Right ventricle myocardium superior (tissue), 1 donor: ENCODE results near the gene EFNA5. TPM values are rescaled to one million over a fixed set of nuclear protein-coding genes. Genes with fewer than 3 reads are reported as not detected.
"Not testable (repeated sequence)": the region's sequence is repeated elsewhere in the genome, so short reads cannot be mapped to it uniquely, and the experiment has no call there.

ENCODE experiments used
- ATAC-seq: fragments of 200-7000 bp; cut with Tn5 transposase; one replicate; pipeline ENCODE4 v1.9.1; 2020; ENCODE audit warnings: mild to moderate bottlenecking; ENCODE audit not compliant: poor library complexity
- DNase-seq: peaks from one replicate; pipeline ENCODE4 v3.0.0-alpha.2; 2020
- intact Hi-C: fragments of 100-400 bp; cut with DNase I; formaldehyde crosslinking; loops from one replicate; pipeline ENCODE4 v1.11.2; 2022
- total RNA-seq: library from RNA; stranded (reverse); fragmentation: NEBNext Ultra II Directional; extraction: Animal tissue kit (Norgen Biotek cat#: 25700); gene quantifications from one replicate; pipeline ENCODE4 v1.2.1, GENCODE V29; 2021
- donor health status: DM: no; HTN: yes; CAD: no; lungs with severe emphysema.

Gene EFNA5
- total RNA-seq, 1 donor from 2014 or later, result 25.7 TPM

GRCh38 chr5:107359916-107360234, 310.9 kb downstream of the EFNA5 start:
- intact Hi-C loops, result no loop called here
- ATAC-seq (no peak), DNase-seq (no peak)

DNA sequence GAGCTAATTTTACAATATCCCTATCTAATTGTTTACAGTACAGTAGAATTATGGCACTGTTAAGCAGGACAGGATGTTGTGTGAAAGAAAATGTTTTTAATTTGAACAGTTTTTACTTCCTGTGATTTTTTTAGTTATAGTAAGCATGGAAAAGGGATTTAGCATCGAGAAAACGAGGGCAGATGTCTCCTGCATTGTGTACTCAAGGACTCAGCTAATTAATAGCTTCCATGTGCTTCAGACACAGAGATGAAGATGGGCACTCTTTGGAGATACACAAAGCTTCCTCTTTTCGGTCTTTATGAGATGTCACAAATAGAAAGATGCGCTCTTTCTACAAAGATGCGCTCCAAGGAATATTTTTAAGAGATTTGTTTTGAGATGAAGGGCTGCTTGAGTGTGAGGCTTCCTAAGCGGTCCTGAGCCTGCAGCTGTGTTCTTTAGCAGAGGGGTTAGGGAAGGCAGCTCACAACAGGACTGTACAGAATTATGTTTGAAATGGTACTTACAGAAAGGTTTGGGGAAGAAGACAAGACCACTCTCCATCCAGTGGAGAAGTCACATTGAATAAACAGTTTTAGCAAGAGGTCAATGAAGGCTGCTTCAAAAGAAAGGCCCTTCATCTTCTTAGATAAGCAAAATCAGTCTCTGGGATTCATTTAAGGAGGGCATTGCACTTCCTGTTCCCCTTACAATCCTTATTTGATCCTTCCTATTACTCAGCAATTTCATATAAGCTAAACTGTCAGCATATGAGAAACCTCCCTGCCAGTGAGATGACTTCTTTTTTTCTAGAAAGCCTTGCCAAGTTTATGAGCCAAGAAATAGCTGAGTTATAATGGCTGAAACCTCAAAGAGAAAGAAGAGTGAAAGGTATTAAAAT, 311.5 kb downstream of the EFNA5 start:
- intact Hi-C loops, result no loop called here
- no peak for ATAC-seq
- DNase-seq, result no peak

DNA sequence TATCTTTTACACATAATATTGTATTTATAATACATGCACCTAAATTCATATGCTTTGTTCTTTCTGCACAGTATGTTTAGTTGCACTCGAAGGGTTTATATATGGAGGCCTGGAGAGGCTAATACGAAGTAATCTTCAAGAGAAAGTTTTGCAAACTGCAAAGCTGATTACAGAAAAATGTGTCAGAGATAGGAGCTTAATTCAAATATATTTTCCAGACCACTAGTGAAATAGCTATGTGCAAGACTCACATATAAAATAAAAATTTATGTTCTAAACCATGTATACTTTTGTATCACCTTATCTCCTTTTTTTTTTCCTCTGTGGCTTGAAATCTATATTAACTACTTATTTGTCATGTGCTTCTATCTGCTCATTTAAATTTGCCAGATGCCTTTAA, 313.8 kb downstream of the EFNA5 start:
- intact Hi-C loops, result no loop called here
- no peak for DNase-seq
- ATAC-seq, result no peak

DNA sequence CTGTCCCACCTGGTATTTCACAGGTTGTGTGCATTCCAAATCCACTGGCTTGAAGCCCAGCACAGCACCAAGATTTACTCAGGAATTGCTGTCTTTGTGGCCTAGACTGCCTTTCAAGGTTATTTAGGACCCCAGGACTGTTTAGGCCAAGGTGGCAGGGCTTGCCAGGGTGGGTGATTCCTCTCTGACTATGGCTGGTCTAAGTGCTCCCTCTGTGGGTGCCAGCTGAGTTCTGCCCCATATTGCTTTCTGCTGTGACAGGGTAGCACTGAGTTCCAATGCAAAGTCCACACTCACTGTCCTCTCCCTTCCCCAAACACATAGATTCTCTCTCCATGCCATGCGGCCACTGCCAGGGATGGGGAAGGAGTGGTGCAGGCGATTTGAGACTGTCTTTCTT, 318.2 kb downstream of the EFNA5 start:
- DNase-seq (no peak), ATAC-seq (no peak)
- intact Hi-C loops, result no loop called here

DNA sequence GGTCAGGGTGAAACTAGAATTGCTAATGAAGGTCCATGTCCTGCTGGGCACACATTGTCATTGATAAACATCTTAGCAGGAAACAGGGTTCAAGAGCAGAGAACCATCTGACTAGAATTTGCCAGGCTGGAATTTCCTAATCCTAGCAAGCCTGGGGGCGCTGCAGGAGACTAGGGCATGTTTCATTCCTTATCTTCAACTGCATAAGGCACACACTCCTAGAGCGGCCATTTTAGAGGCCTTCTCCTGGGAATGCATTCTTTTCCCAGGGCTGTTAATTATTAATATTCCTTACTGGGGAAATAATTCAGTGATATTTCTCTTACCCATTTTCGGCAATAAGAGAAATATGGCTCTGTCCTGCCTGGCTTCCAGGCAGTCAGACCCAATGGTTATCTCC, 324.2 kb downstream of the EFNA5 start:
- DNase-seq, ATAC-seq, intact Hi-C loops: not testable (repeated sequence)

DNA sequence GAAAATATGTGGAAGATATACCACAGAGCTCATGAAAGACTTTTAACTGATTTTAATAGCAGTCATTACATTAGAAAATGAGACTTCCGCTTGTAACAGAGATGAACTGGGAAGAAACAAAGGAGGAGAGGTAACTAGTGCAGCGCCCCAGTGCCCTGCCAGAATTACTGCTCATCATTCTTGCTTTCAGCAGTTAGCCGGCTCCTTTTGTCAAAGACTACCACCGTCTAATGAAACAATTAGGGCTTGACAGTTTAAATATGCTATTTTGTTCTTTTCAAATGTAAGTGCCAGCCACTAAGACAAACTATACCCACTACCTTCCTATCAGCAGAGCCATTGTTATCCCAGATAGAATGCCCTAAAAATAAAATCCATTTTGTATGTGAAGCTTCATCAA, 328.4 kb downstream of the EFNA5 start:
- ATAC-seq (peak; percentile 34), DNase-seq (no peak)
- intact Hi-C loops, result no loop called here

GRCh38 chr5:107341376-107342084, 329.2 kb downstream of the EFNA5 start:
- ATAC-seq (no peak), DNase-seq (no peak)
- intact Hi-C loops, result no loop called here

- intact Hi-C loops, result no loop called here
- no peak for DNase-seq
- no peak for ATAC-seq
Observed at GRCh38 chr5:107340631-107341030, 330.1 kb downstream of the EFNA5 start.

DNA sequence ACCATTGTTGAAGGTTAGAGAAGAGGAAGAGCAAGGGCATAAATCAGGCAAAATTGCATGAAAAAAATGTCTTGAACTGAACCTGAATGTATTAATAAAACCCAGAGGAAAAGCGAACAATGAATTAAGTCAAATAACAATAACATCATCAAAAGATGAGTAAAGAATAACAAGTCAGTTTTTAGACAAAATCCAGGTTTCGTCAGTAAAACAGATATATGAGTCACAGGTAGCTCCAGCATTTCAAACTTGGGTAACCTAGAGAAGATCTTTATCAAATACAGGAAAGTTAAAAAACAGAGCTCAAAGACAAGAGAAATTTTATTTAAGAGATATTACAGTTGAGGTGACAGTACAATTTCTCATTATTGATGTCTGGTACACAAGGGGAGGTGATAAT, 332.4 kb downstream of the EFNA5 start:
- intact Hi-C loops, result no loop called here
- DNase-seq, result no peak
- no peak for ATAC-seq

GRCh38 chr5:107337281-107337680, 333.5 kb downstream of the EFNA5 start:
- intact Hi-C loops, result no loop called here
- ATAC-seq, result no peak
- DNase-seq, result no peak

- DNase-seq (no peak), ATAC-seq (no peak)
- intact Hi-C loops, result no loop called here
Observed at GRCh38 chr5:107331882-107332281, 338.9 kb downstream of the EFNA5 start.

- ATAC-seq (no peak), DNase-seq (no peak)
- intact Hi-C loops, result no loop called here
Observed at GRCh38 chr5:107331312-107331711, 339.4 kb downstream of the EFNA5 start.

DNA sequence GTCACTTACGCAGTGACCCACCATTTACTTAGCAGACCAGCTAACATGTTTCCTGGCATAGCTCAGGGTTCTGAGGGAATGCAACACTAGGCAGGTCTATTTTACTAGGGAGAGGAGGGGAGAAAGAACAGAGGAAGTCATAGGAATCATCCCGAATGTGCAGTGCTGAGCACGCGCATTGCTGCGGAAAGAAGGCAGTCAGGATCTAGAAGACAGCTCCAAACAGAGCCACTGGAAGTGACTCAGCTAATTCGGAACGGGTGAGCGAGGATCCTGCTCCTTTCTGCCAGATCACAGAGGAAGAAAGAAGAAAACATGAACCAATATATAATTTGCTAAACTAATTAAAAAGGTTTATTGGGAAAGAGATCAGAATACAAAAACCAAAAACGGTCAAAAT, 339.8 kb downstream of the EFNA5 start:
- ATAC-seq (no peak), DNase-seq (no peak)
- intact Hi-C loops, result no loop called here

DNA sequence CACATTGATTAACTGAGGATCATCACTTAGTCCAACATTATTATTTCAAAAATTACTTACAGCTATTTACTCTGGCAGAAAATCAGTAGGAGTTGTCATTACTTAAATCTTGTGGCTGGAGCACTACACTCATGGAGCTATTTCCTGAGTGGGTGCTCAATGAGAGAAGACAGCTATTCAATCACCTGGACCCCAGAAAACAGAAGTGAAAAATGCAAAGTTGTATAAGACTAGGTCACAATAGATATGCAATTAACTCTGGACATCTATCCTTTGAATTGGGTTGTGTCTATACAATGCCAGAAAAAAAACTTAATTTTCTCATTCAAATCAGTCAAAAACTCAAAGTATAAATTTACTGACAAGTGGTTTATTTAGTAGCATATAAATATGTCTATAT, 340.9 kb downstream of the EFNA5 start:
- no peak for DNase-seq
- intact Hi-C loops, result no loop called here

More for the DNA sequence above, 340.9 kb downstream of the EFNA5 start:
- ATAC-seq, result no peak
